Measurements from ENCODE around the gene ASAH2.

GRCh38 chr10:50299948-50300669 is 48.8 kb upstream of the ASAH2 start:
- no peak for TF ChIP-seq CTCF (IDR thresholded peaks at IDR 0.05; ENCODE audit: insufficient read depth, low read length)
- no peak for TF ChIP-seq POLR2AphosphoS5 (IDR thresholded peaks at IDR 0.05; ENCODE audit: low read depth)
- TF ChIP-seq GABPA (IDR thresholded peaks at IDR 0.05; ENCODE audit: low read depth): no peak

All from HL-60 (cell line).